CD4-positive, alpha-beta memory T cell (primary cell): ENCODE results near the gene PLEKHA7. TPM values are rescaled to one million over a fixed set of nuclear protein-coding genes. Genes with fewer than 3 reads are reported as not detected.

Experiments
- CTCF ChIA-PET: fragments of 350-600 bp; sonication (Branson Sonifier 250); formaldehyde crosslinking; loops from one replicate; lab custom pipeline; 2021; ENCODE audit warnings: inconsistent platforms; ENCODE audit not compliant: partially characterized antibody; lab: Charles Lee
- POLR2A ChIA-PET: fragments of 350-600 bp; sonication (Branson Sonifier 250); formaldehyde crosslinking; loops from one replicate; lab custom pipeline; 2021; ENCODE audit not compliant: partially characterized antibody; lab: Charles Lee
- DNase-seq, 5 donors: peaks; one replicate each; pipeline versions ENCODE4 v3.0.0 to v3.0.0-alpha.2; 2020 to 2022; ENCODE audit warnings: mixed read lengths in 1 of 5
- H3K27ac ChIP-seq: one replicate; pipeline ENCODE4 v1.7.0; 2013; ENCODE audit warnings: low read depth, low read length
- H3K27me3 ChIP-seq: 2 replicates; pipeline ENCODE4 v1.7.0; 2013; ENCODE audit warnings: mild to moderate bottlenecking, low read length, moderate library complexity; ENCODE audit not compliant: insufficient read depth
- H3K36me3 ChIP-seq: 2 replicates; pipeline ENCODE4 v1.7.0; 2013; ENCODE audit warnings: mild to moderate bottlenecking, low read length, moderate library complexity; ENCODE audit not compliant: insufficient read depth
- H3K4me1 ChIP-seq: 2 replicates; pipeline ENCODE4 v1.7.0; 2013; ENCODE audit warnings: mild to moderate bottlenecking, low read length, moderate library complexity; ENCODE audit not compliant: insufficient read depth
- H3K4me3 ChIP-seq, 2 donors: one replicate each; pipeline ENCODE4 v1.7.0; 2013; ENCODE audit warnings: low read length in 2 of 2, mild to moderate bottlenecking in 1 of 2
- H3K9me3 ChIP-seq, 2 donors: one replicate each; pipeline ENCODE4 v1.7.0; 2013; ENCODE audit warnings: low read length in 2 of 2, control low read depth in 1 of 2; ENCODE audit not compliant: control insufficient read depth in 1 of 2
- H3K27ac Mint-ChIP-seq, 7 donors: one replicate each; pipeline ENCODE4 v1.8.0; 2020 to 2021; ENCODE audit warnings: mixed read lengths in 7 of 7, mild to moderate bottlenecking in 6 of 7, inconsistent platforms in 3 of 7, moderate library complexity in 3 of 7
- H3K27me3 Mint-ChIP-seq, 2 donors: one replicate each; pipeline ENCODE4 v1.8.0; 2020 to 2021; ENCODE audit warnings: mixed read lengths in 2 of 2
- H3K36me3 Mint-ChIP-seq, 2 donors: one replicate each; pipeline ENCODE4 v1.8.0; 2020 to 2021; ENCODE audit warnings: mixed read lengths in 2 of 2, inconsistent platforms in 1 of 2, mild to moderate bottlenecking in 1 of 2
- H3K4me1 Mint-ChIP-seq, 4 donors: one replicate each; pipeline ENCODE4 v1.8.0; 2020 to 2021; ENCODE audit warnings: mixed read lengths in 4 of 4, mild to moderate bottlenecking in 1 of 4
- H3K4me3 Mint-ChIP-seq, 8 donors: one replicate each; pipeline ENCODE4 v1.8.0; 2020 to 2021; ENCODE audit warnings: mixed read lengths in 8 of 8, mild to moderate bottlenecking in 7 of 8, moderate library complexity in 6 of 8, inconsistent platforms in 3 of 8
- H3K9me3 Mint-ChIP-seq, 8 donors: one replicate each; pipeline ENCODE4 v1.8.0; 2020 to 2021; ENCODE audit warnings: mixed read lengths in 8 of 8, mild to moderate bottlenecking in 5 of 8, inconsistent platforms in 3 of 8, moderate library complexity in 1 of 8
- intact Hi-C: fragments of 100-400 bp; cut with micrococcal nuclease; formaldehyde crosslinking; loops from one replicate; pipeline ENCODE4 v1.15.1; 2023
- polyA plus RNA-seq, 2 donors: library from polyadenylated mRNA; unstranded; fragments of 300-500 nt; fragmentation: Illumina TruSeq; gene quantifications; one replicate each; pipeline ENCODE4 v1.2.3, GENCODE V29; 2021
- total RNA-seq, 2 experiments: library from RNA; stranded (reverse); gene quantifications; one replicate each; pipeline ENCODE4 v1.2.3, GENCODE V29; 2021

The PLEKHA7 gene
- total and polyA plus RNA-seq, 4 experiments from 2014 or later: 1.6 to 8.3 (median 6.0) TPM

GRCh38 chr11:16759857-16760508 is 254.2 kb downstream of the PLEKHA7 start:
- H3K4me1 ChIP-seq: no peaks in the 10 kb centered on the region
- Mint-ChIP-seq H3K27me3 (no peaks in the 10 kb centered on the region), H3K27ac (peak overlapping the region; percentile 7 to 83 (median 21)), H3K4me3 (peak overlapping the region in 1 of 8 donors; percentile 2), H3K9me3 (peaks cover 0 to 4% (median 0%) of the 10 kb centered on the region in 8 donors), H3K4me1 (peaks cover 5 to 13% (median 9%) of the 10 kb centered on the region in 4 donors), H3K36me3 (peaks cover 23 to 31% of the 10 kb centered on the region in 2 donors)
- H3K4me3 ChIP-seq: no peak overlapping the region
- intact Hi-C loops: no loop called here
- H3K27ac ChIP-seq: no peak overlapping the region
- H3K9me3 ChIP-seq: no peaks in the 10 kb centered on the region
- H3K36me3 ChIP-seq: peaks cover 6% of the 10 kb centered on the region
- ChIA-PET CTCF (no interaction called here), POLR2A (interaction anchor here (1.1 to 3.5 kb wide), 2 partner anchors 11 to 21 kb away, joined by 5 to 9 read pairs; partner anchors contain the start of gene C11orf58)
- DNase-seq: no peak
- H3K27me3 ChIP-seq: no peaks in the 10 kb centered on the region

- peak overlapping the region in 3 of 7 donors; percentile 22 to 82 (median 31) for H3K27ac Mint-ChIP-seq
- H3K9me3 Mint-ChIP-seq: peaks cover 0 to 4% (median 0%) of the 10 kb centered on the region in 8 donors
- no peaks in the 10 kb centered on the region for H3K9me3 ChIP-seq
- H3K4me3 Mint-ChIP-seq: no peak overlapping the region
- H3K36me3 ChIP-seq: peaks cover 15% of the 10 kb centered on the region
- H3K4me3 ChIP-seq: no peak overlapping the region
- peaks cover 5 to 13% (median 9%) of the 10 kb centered on the region in 4 donors for H3K4me1 Mint-ChIP-seq
- ChIA-PET CTCF (no interaction called here), POLR2A (no interaction called here)
- intact Hi-C loops: no loop called here
- no peak overlapping the region for H3K27ac ChIP-seq
- peaks cover 33 to 43% of the 10 kb centered on the region in 2 donors for H3K36me3 Mint-ChIP-seq
- no peak for DNase-seq
- no peaks in the 10 kb centered on the region for H3K27me3 Mint-ChIP-seq
- no peaks in the 10 kb centered on the region for H3K4me1 ChIP-seq
- no peaks in the 10 kb centered on the region for H3K27me3 ChIP-seq
Measured at GRCh38 chr11:16758382-16759024, 255.7 kb downstream of the PLEKHA7 start.

GRCh38 chr11:16750417-16750816 is 263.8 kb downstream of the PLEKHA7 start:
- Histone ChIP-seq H3K9me3 (no peaks in the 10 kb centered on the region), H3K4me1 (peaks cover 13% of the 10 kb centered on the region), H3K4me3 (no peak overlapping the region), H3K36me3 (peaks cover 67% of the 10 kb centered on the region), H3K27ac (no peak overlapping the region), H3K27me3 (no peaks in the 10 kb centered on the region)
- POLR2A ChIA-PET: interaction anchor here (0.6 to 2.7 kb wide), 2 partner anchors 12 to 1146 kb away, joined by 3 to 25 read pairs; partner anchors contain the start of gene C11orf58
- no peaks in the 10 kb centered on the region for H3K27me3 Mint-ChIP-seq
- CTCF ChIA-PET: no interaction called here
- peak overlapping the region in 2 of 7 donors; percentile 48 to 50 for H3K27ac Mint-ChIP-seq
- peaks cover 7 to 35% (median 18%) of the 10 kb centered on the region in 4 donors for H3K4me1 Mint-ChIP-seq
- intact Hi-C loops: no loop called here
- H3K9me3 Mint-ChIP-seq: no peaks in the 10 kb centered on the region
- DNase-seq: no peak
- H3K36me3 Mint-ChIP-seq: peaks cover 44 to 86% of the 10 kb centered on the region in 2 donors
- no peak overlapping the region for H3K4me3 Mint-ChIP-seq

- H3K9me3 Mint-ChIP-seq: no peaks in the 10 kb centered on the region
- peaks cover 12 to 43% (median 25%) of the 10 kb centered on the region in 4 donors for H3K4me1 Mint-ChIP-seq
- peaks cover 20% of the 10 kb centered on the region for H3K4me1 ChIP-seq
- no peaks in the 10 kb centered on the region for H3K27me3 Mint-ChIP-seq
- no peak overlapping the region for H3K4me3 Mint-ChIP-seq
- H3K27ac ChIP-seq: no peak overlapping the region
- peaks cover 66% of the 10 kb centered on the region for H3K36me3 ChIP-seq
- intact Hi-C loops: no loop called here
- H3K27ac Mint-ChIP-seq: peak overlapping the region in 3 of 7 donors; percentile 42 to 59 (median 50)
- no peaks in the 10 kb centered on the region for H3K27me3 ChIP-seq
- POLR2A ChIA-PET: interaction anchor here (0.6 to 2.7 kb wide), 3 partner anchors 10 to 1146 kb away, joined by 3 to 25 read pairs (median 5); partner anchors contain the start of gene C11orf58
- CTCF ChIA-PET: no interaction called here
- no peak overlapping the region for H3K4me3 ChIP-seq
- peaks cover 47 to 89% of the 10 kb centered on the region in 2 donors for H3K36me3 Mint-ChIP-seq
- no peak for DNase-seq
- no peaks in the 10 kb centered on the region for H3K9me3 ChIP-seq
Measured at GRCh38 chr11:16749666-16750065, 264.5 kb downstream of the PLEKHA7 start.

GRCh38 chr11:16749092-16749491 is 265.1 kb downstream of the PLEKHA7 start:
- H3K27ac ChIP-seq: no peak overlapping the region
- Mint-ChIP-seq H3K4me1 (peaks cover 16 to 49% (median 31%) of the 10 kb centered on the region in 4 donors), H3K27me3 (no peaks in the 10 kb centered on the region), H3K4me3 (no peak overlapping the region), H3K9me3 (no peaks in the 10 kb centered on the region), H3K36me3 (peaks cover 50 to 91% of the 10 kb centered on the region in 2 donors), H3K27ac (peak overlapping the region in 2 of 7 donors; percentile 22 to 50)
- H3K36me3 ChIP-seq: peaks cover 64% of the 10 kb centered on the region
- peaks cover 26% of the 10 kb centered on the region for H3K4me1 ChIP-seq
- no peaks in the 10 kb centered on the region for H3K27me3 ChIP-seq
- intact Hi-C loops: no loop called here
- CTCF ChIA-PET: no interaction called here
- POLR2A ChIA-PET: interaction anchor here (1.0 to 2.7 kb wide), 2 partner anchors 10 to 11 kb away, joined by 5 to 25 read pairs; partner anchors contain the start of gene C11orf58
- no peak for DNase-seq
- no peaks in the 10 kb centered on the region for H3K9me3 ChIP-seq
- H3K4me3 ChIP-seq: no peak overlapping the region

GRCh38 chr11:16745950-16746605 is 268.1 kb downstream of the PLEKHA7 start:
- no peak overlapping the region for H3K4me3 ChIP-seq
- H3K4me1 Mint-ChIP-seq: peaks cover 33 to 67% (median 48%) of the 10 kb centered on the region in 4 donors
- H3K9me3 ChIP-seq: no peaks in the 10 kb centered on the region
- peak overlapping the region in 1 of 8 donors; percentile 21 for H3K4me3 Mint-ChIP-seq
- POLR2A ChIA-PET: no interaction called here
- peaks cover 54% of the 10 kb centered on the region for H3K4me1 ChIP-seq
- peaks cover 42% of the 10 kb centered on the region for H3K36me3 ChIP-seq
- peak overlapping the region in 5 of 7 donors; percentile 12 to 48 (median 35) for H3K27ac Mint-ChIP-seq
- intact Hi-C loops: no loop called here
- no peak overlapping the region for H3K27ac ChIP-seq
- no peaks in the 10 kb centered on the region for H3K27me3 Mint-ChIP-seq
- H3K36me3 Mint-ChIP-seq: peaks cover 47 to 81% of the 10 kb centered on the region in 2 donors
- DNase-seq: no peak
- no peaks in the 10 kb centered on the region for H3K27me3 ChIP-seq
- H3K9me3 Mint-ChIP-seq: no peaks in the 10 kb centered on the region
- CTCF ChIA-PET: interaction anchor here (1.5 kb wide), 1 partner anchor 11 kb away, joined by 3 read pairs; no protein-coding TSS in a partner anchor
